Panc1 (cell line): ENCODE measurements around the gene CIBAR2. TPM values are rescaled to one million over a fixed set of nuclear protein-coding genes. Genes with fewer than 3 reads are reported as not detected.

ENCODE experiments used
- ATAC-seq: fragments of 200-7000 bp; cut with Tn5 transposase; 2 replicates; pipeline ENCODE4 v1.9.1; 2020; ENCODE audit warnings: mild to moderate bottlenecking, moderate library complexity
- BruUV-seq: library from RNA; stranded (reverse); fragments of 400-500 nt; replicated peaks from 2 replicates; lab custom pipeline; 2021; lab: Mats Ljungman, UMichigan
- CTCF ChIA-PET: fragments of 300-600 bp; sonication (Branson Sonifier 250); formaldehyde crosslinking; loops from one replicate; lab custom pipeline; 2022; ENCODE audit warnings: antibody characterized with exemption; lab: Charles Lee
- POLR2A ChIA-PET: fragments of 300-600 bp; sonication (Branson Sonifier 250); formaldehyde crosslinking; loops from one replicate; lab custom pipeline; 2022; ENCODE audit warnings: antibody characterized with exemption; lab: Charles Lee
- DNase-seq: peaks from one replicate; pipeline ENCODE4 v3.0.0-alpha.2; 2010; ENCODE audit warnings: low read depth, low spot score
- H3K27ac ChIP-seq: 2 replicates; pipeline ENCODE4 v1.5.1; 2011; ENCODE audit warnings: mild to moderate bottlenecking, low read length, inconsistent platforms
- H3K27me3 ChIP-seq: fragments of 200-500 bp; sonication (Bioruptor generic); 2 replicates; pipeline ENCODE4 v1.6.0; 2014; ENCODE audit warnings: low read length, inconsistent platforms; ENCODE audit not compliant: control insufficient read depth, insufficient read depth
- H3K36me3 ChIP-seq: fragments of 200-500 bp; sonication (Bioruptor generic); 2 replicates; pipeline ENCODE4 v1.5.1; 2014; ENCODE audit warnings: inconsistent platforms, mild to moderate bottlenecking, low read length, moderate library complexity; ENCODE audit not compliant: control insufficient read depth, insufficient read depth
- H3K4me1 ChIP-seq: 2 replicates; pipeline ENCODE4 v1.5.1; 2011; ENCODE audit warnings: inconsistent platforms, mild to moderate bottlenecking, low read length, moderate library complexity; ENCODE audit not compliant: control insufficient read depth, insufficient read depth
- H3K4me3 ChIP-seq, 2 experiments: 2 replicates each; pipeline ENCODE4 v1.5.1; 2011 to 2012; ENCODE audit warnings: low read depth in 2 of 2, low read length in 2 of 2, mild to moderate bottlenecking in 2 of 2, inconsistent platforms in 1 of 2, moderate library complexity in 1 of 2
- H3K9me3 ChIP-seq: fragments of 200-500 bp; sonication (Bioruptor generic); 2 replicates; pipeline ENCODE4 v1.5.1; 2014; ENCODE audit warnings: low read depth, mild to moderate bottlenecking, inconsistent platforms, low read length, moderate library complexity; ENCODE audit not compliant: control insufficient read depth, insufficient read depth
- CTCF ChIP-seq: fragments of 450-650 bp; IDR thresholded peaks from 2 replicates; pipeline ENCODE4 v1.5.1; 2017; ENCODE audit warnings: mild to moderate bottlenecking
- POLR2AphosphoS5 ChIP-seq: IDR thresholded peaks from 2 replicates; pipeline ENCODE4 v1.6.1; 2012; ENCODE audit warnings: mild to moderate bottlenecking, low read depth, low read length, moderate library complexity
- REST ChIP-seq, 2 experiments: IDR thresholded peaks; 2 replicates each; pipeline ENCODE4 v1.6.1; 2011 to 2012; ENCODE audit warnings: low read depth in 2 of 2, control low read depth in 1 of 2, low read length in 1 of 2, mild to moderate bottlenecking in 1 of 2, moderate library complexity in 1 of 2; ENCODE audit not compliant: insufficient read depth in 1 of 2
- SIN3A ChIP-seq: IDR thresholded peaks from 2 replicates; pipeline ENCODE4 v1.6.1; 2012; ENCODE audit warnings: low read depth, mild to moderate bottlenecking, low read length, moderate library complexity, borderline replicate concordance; ENCODE audit not compliant: insufficient read depth
- TCF7L2 ChIP-seq: IDR thresholded peaks from 2 replicates; pipeline ENCODE4 v1.6.1; 2011; ENCODE audit warnings: mild to moderate bottlenecking, low read depth, low read length, inconsistent platforms
- in situ Hi-C: cut with HindIII; loops from 2 replicates; pipeline ENCODE4 v1.10.0; 2016; ENCODE audit warnings: low sequenced_read_pairs, low pct_unique_long_range_greater_than_20kb
- intact Hi-C: fragments of 100-400 bp; cut with micrococcal nuclease; formaldehyde crosslinking; loops from one replicate; pipeline ENCODE4 v1.10.0; 2022; ENCODE audit not compliant: unreplicated experiment
- total RNA-seq: library from RNA; stranded (reverse); gene quantifications from one replicate; pipeline ENCODE4 v1.2.1, GENCODE V29; 2021; ENCODE audit not compliant: unreplicated experiment

The CIBAR2 gene
- total RNA-seq, 1 experiment from 2014 or later: not detected

- TF ChIP-seq SIN3A (no peak), POLR2AphosphoS5 (no peak), REST (IDR thresholded peaks at IDR 0.05; ENCODE audit: insufficient read depth in 1 of 2, low read depth in 2 of 2, low read length in 1 of 2) (no peak), CTCF (no peak), TCF7L2 (no peak)
- H3K27me3 ChIP-seq: no peaks in the 10 kb centered on the region
- H3K27ac ChIP-seq: no peak overlapping the region
- H3K4me3 ChIP-seq: no peak overlapping the region
- ATAC-seq (no peak), DNase-seq (no peak)
- no peaks in the 10 kb centered on the region for H3K9me3 ChIP-seq
- ChIA-PET POLR2A (no interaction called here), CTCF (interaction anchor here (0.7 kb wide), 1 partner anchor 23 kb away, joined by 3 read pairs; no protein-coding TSS in a partner anchor)
- BruUV-seq: no TSS peak
- in situ Hi-C loops: no loop called here
- peaks cover 26% of the 10 kb centered on the region for H3K4me1 ChIP-seq
- H3K36me3 ChIP-seq: no peaks in the 10 kb centered on the region
- intact Hi-C loops: no loop called here
Observed at GRCh38 chr16:85157372-85157771, 45.1 kb upstream of the CIBAR2 start.

- CTCF ChIA-PET: no interaction called here
- no peak overlapping the region for H3K4me3 ChIP-seq
- ATAC-seq: no peak
- POLR2A ChIA-PET: no interaction called here
- H3K27ac ChIP-seq: no peak overlapping the region
- H3K27me3 ChIP-seq: no peaks in the 10 kb centered on the region
- no TSS peak for BruUV-seq
- DNase-seq: no peak
- no peaks in the 10 kb centered on the region for H3K36me3 ChIP-seq
- intact Hi-C loops: no loop called here
- in situ Hi-C loops: no loop called here
- H3K9me3 ChIP-seq: no peaks in the 10 kb centered on the region
- peaks cover 31% of the 10 kb centered on the region for H3K4me1 ChIP-seq
- TF ChIP-seq POLR2AphosphoS5 (no peak), SIN3A (no peak), REST (IDR thresholded peaks at IDR 0.05; ENCODE audit: insufficient read depth in 1 of 2, low read depth in 2 of 2, low read length in 1 of 2) (no peak), CTCF (no peak), TCF7L2 (no peak)
Observed at GRCh38 chr16:85156869-85157268, 44.6 kb upstream of the CIBAR2 start.
